B cell (primary cell): ENCODE data around the gene DNAH8. TPM values are rescaled to one million over a fixed set of nuclear protein-coding genes. Genes with fewer than 3 reads are reported as not detected.
A peak's percentile ranks its signal among the peaks of the same experiment; 100 is the strongest.

ENCODE experiments used
- ATAC-seq: fragments of 200-7000 bp; cut with Tn5 transposase; one replicate; pipeline ENCODE4 v1.10.0; 2021; ENCODE audit warnings: low read depth, mild to moderate bottlenecking, moderate number of reproducible peaks, moderate library complexity
- CTCF ChIA-PET: fragments of 350-600 bp; sonication (Branson Sonifier 250); formaldehyde crosslinking; loops from one replicate; lab custom pipeline; 2021; ENCODE audit warnings: antibody characterized with exemption, inconsistent platforms; lab: Charles Lee
- POLR2A ChIA-PET: fragments of 350-600 bp; sonication (Branson Sonifier 250); formaldehyde crosslinking; loops from one replicate; lab custom pipeline; 2021; ENCODE audit warnings: antibody characterized with exemption; lab: Charles Lee
- DNase-seq: peaks from one replicate; pipeline ENCODE4 v3.0.0; 2013
- H2AFZ ChIP-seq: 2 replicates; pipeline ENCODE4 v1.6.1; 2012; ENCODE audit warnings: mild to moderate bottlenecking, low read depth, low read length; ENCODE audit not compliant: insufficient read depth, poor library complexity, severe bottlenecking
- H3K27ac ChIP-seq, 2 donors: 1 replicate in 1 of 2; 2 replicates in 1 of 2; pipeline ENCODE4 v1.5.1; 2012 to 2013; ENCODE audit warnings: low read length in 2 of 2, mild to moderate bottlenecking in 2 of 2, moderate library complexity in 1 of 2
- H3K27me3 ChIP-seq, 4 experiments: fragments of 200-600 bp in 1 of 4; sonication (generic) in 1 of 4; replicated peaks in 1 of 4; 1 replicate in 2 of 4; 2 replicates in 2 of 4; pipeline versions ENCODE4 v1.6.1 to v1.7.0; 2013 to 2016; ENCODE audit warnings: low read length in 3 of 4, mild to moderate bottlenecking in 2 of 4, mixed read lengths in 1 of 4, moderate library complexity in 1 of 4; ENCODE audit not compliant: insufficient read depth in 4 of 4, control insufficient read depth in 3 of 4; ENCODE audit errors: control extremely low read depth in 1 of 4
- H3K36me3 ChIP-seq, 2 experiments: replicated peaks in 1 of 2; 1 replicate in 1 of 2; 2 replicates in 1 of 2; pipeline versions ENCODE4 v1.6.1 to v1.7.1; 2013; ENCODE audit warnings: low read length in 1 of 2; ENCODE audit not compliant: insufficient read depth in 2 of 2, control insufficient read depth in 1 of 2; ENCODE audit errors: control extremely low read depth in 1 of 2, extremely low read depth in 1 of 2
- H3K4me1 ChIP-seq, 2 donors: fragments of 200-600 bp in 1 of 2; sonication (generic) in 1 of 2; 1 replicate in 1 of 2; 2 replicates in 1 of 2; pipeline versions ENCODE4 v1.5.1 to v1.6.1; 2013 to 2017; ENCODE audit warnings: low read length in 2 of 2; ENCODE audit not compliant: control insufficient read depth in 2 of 2, insufficient read depth in 2 of 2
- H3K4me2 ChIP-seq: replicated peaks from 2 replicates; pipeline ENCODE3; 2012; ENCODE audit warnings: mild to moderate bottlenecking, low read depth, low read length; ENCODE audit not compliant: poor library complexity, severe bottlenecking
- H3K4me3 ChIP-seq, 5 experiments: fragments of 200-600 bp in 1 of 5; sonication (generic) in 1 of 5; 1 replicate in 3 of 5; 2 replicates in 2 of 5; pipeline versions ENCODE4 v1.5.1 to v1.7.0; 2011 to 2016; ENCODE audit warnings: low read length in 4 of 5, mild to moderate bottlenecking in 4 of 5, low read depth in 2 of 5, control low read depth in 1 of 5, moderate library complexity in 1 of 5; ENCODE audit not compliant: insufficient read depth in 1 of 5; ENCODE audit errors: control extremely low read depth in 1 of 5, extremely low read depth in 1 of 5
- H3K79me2 ChIP-seq: fragments of 200-600 bp; sonication (generic); one replicate; pipeline ENCODE4 v1.6.0; 2016; ENCODE audit warnings: low read length; ENCODE audit not compliant: control insufficient read depth, insufficient read depth
- H3K9ac ChIP-seq: fragments of 200-600 bp; sonication (generic); 2 replicates; pipeline ENCODE4 v1.6.1; 2017; ENCODE audit warnings: mild to moderate bottlenecking, low read length, moderate library complexity
- H3K9me3 ChIP-seq, 3 donors: one replicate each; pipeline versions ENCODE4 v1.6.1 to v1.7.1; 2013; ENCODE audit warnings: low read length in 2 of 3; ENCODE audit not compliant: control insufficient read depth in 2 of 3, insufficient read depth in 1 of 3; ENCODE audit errors: control extremely low read depth in 1 of 3
- H4K20me1 ChIP-seq: 2 replicates; pipeline ENCODE4 v1.6.0; 2012; ENCODE audit warnings: mild to moderate bottlenecking, low read length; ENCODE audit not compliant: insufficient read depth, control insufficient read depth, poor library complexity, severe bottlenecking
- H3K27ac Mint-ChIP-seq: one replicate; pipeline ENCODE4 v1.8.0; 2021; ENCODE audit warnings: mixed read lengths
- H3K27me3 Mint-ChIP-seq: one replicate; pipeline ENCODE4 v1.8.0; 2021; ENCODE audit warnings: mixed read lengths
- H3K4me1 Mint-ChIP-seq: one replicate; pipeline ENCODE4 v1.8.0; 2021; ENCODE audit warnings: mixed read lengths
- H3K4me3 Mint-ChIP-seq: one replicate; pipeline ENCODE4 v1.8.0; 2021; ENCODE audit warnings: mixed read lengths
- H3K9me3 Mint-ChIP-seq: one replicate; pipeline ENCODE4 v1.8.0; 2022; ENCODE audit warnings: mixed read lengths; ENCODE audit not compliant: insufficient read depth
- EZH2 ChIP-seq: IDR thresholded peaks from 2 replicates; pipeline ENCODE4 v1.6.1; 2012; ENCODE audit warnings: borderline replicate concordance, low read depth, mild to moderate bottlenecking, moderate library complexity, low read length; ENCODE audit not compliant: insufficient read depth, poor library complexity, severe bottlenecking
- WGBS: methylation state at CpG from one replicate; pipeline ENCODE4 v1.1.5; 2013; ENCODE audit warnings: missing lambda C conversion rate; ENCODE audit not compliant: insufficient coverage; 5-methylcytosine and 5-hydroxymethylcytosine counted together
- intact Hi-C: fragments of 100-400 bp; cut with micrococcal nuclease; formaldehyde crosslinking; loops from one replicate; pipeline ENCODE4 v1.10.0; 2022
- polyA plus RNA-seq: library from polyadenylated mRNA; depleted of rRNA; stranded (reverse); fragments of >200 nt; gene quantifications from 2 replicates; pipeline ENCODE4 v1.2.3, GENCODE V29; 2012
- total RNA-seq, 2 donors: library from RNA; stranded (reverse); fragments of 120-200 nt in 1 of 2; gene quantifications; 1 replicate in 1 of 2; 2 replicates in 1 of 2; pipeline versions ENCODE4 v1.2.3 to v1.2.4, GENCODE V29; 2013 to 2022
- TF ChIP-seq, protein P1 (sequence below): fragments of 200-600 bp; IDR thresholded peaks from one replicate; pipeline ENCODE4 v1.8.0; 2022; ENCODE audit warnings: antibody characterized with exemption, mild to moderate bottlenecking

Gene DNAH8
- total and polyA plus RNA-seq, 2 donors (not counting 1 experiment from before 2014, with no cell fraction given) = 0.69 to 1.1 TPM

DNA sequence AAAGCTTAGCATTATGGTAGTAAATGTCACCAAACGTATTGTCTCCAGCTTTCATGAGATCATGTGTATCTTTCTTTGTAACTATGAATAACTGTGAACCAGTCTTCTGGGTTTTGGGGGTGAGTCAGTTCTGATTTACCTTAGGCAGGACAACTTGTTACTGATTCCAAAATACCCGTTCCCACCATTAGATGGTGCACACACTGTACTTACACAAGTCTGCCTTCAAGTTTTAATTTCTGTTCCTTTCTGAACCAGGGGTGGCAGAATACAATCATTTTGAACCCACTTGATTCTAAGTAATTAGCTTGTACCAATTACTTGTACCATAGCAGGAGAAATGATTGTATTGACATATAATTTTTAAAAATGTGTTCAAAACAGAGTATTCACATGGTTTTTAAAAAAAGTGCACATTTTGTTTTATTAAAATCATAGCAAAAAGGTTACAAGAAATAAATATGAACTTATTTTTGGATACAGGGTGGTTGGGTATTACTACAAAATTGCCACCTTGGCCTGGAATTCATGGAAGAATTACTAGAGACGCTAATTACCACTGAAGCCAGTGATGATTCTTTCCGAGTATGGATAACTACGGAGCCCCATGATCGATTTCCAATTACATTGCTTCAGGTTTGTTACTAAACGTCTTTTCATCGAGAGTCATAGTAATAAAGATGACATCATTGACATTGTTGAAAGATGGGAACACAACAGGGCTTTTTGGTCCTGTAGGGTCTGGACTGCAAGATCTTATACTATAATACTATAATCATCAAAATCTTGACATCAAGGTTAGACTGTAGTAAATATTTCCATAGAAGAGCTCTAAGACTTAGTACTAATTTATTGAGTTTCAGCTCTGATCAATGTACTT is 258.3 kb downstream of the DNAH8 start:
- DNase-seq (peak; percentile 42), ATAC-seq (peak; percentile 41)
- no peaks in the 10 kb centered on the region for H3K79me2 ChIP-seq
- peaks cover 0 to under 1% (median 0%) of the 10 kb centered on the region in 4 experiments for H3K27me3 ChIP-seq
- no peaks in the 10 kb centered on the region for H3K4me1 ChIP-seq
- H3K36me3 ChIP-seq = no peaks in the 10 kb centered on the region
- Mint-ChIP-seq H3K27me3 (peaks cover 11% of the 10 kb centered on the region), H3K9me3 (no peaks in the 10 kb centered on the region), H3K4me3 (no peak overlapping the region), H3K27ac (no peak overlapping the region), H3K4me1 (no peaks in the 10 kb centered on the region)
- H3K9me3 ChIP-seq = no peaks in the 10 kb centered on the region
- H4K20me1 ChIP-seq = no peaks in the 10 kb centered on the region
- POLR2A ChIA-PET = no interaction called here
- H2AFZ ChIP-seq = no peak overlapping the region
- 100% methylated on average over 4 of the region's 8 CpGs for WGBS
- intact Hi-C loops = loop anchor here (1.0 kb wide), 1 partner anchor 330 kb away; no protein-coding TSS in a partner anchor
- CTCF ChIA-PET = interaction anchor here (1.1 to 1.5 kb wide), 3 partner anchors 329 to 336 kb away, joined by 4 to 10 read pairs (median 5); no protein-coding TSS in a partner anchor
- H3K4me2 ChIP-seq = no peak overlapping the region
- H3K4me3 ChIP-seq = no peak overlapping the region
- H3K27ac ChIP-seq = no peak overlapping the region
- H3K9ac ChIP-seq = no peak overlapping the region
- no peak for TF ChIP-seq EZH2
- TF ChIP-seq, protein P1, sequence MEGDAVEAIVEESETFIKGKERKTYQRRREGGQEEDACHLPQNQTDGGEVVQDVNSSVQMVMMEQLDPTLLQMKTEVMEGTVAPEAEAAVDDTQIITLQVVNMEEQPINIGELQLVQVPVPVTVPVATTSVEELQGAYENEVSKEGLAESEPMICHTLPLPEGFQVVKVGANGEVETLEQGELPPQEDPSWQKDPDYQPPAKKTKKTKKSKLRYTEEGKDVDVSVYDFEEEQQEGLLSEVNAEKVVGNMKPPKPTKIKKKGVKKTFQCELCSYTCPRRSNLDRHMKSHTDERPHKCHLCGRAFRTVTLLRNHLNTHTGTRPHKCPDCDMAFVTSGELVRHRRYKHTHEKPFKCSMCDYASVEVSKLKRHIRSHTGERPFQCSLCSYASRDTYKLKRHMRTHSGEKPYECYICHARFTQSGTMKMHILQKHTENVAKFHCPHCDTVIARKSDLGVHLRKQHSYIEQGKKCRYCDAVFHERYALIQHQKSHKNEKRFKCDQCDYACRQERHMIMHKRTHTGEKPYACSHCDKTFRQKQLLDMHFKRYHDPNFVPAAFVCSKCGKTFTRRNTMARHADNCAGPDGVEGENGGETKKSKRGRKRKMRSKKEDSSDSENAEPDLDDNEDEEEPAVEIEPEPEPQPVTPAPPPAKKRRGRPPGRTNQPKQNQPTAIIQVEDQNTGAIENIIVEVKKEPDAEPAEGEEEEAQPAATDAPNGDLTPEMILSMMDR = peak; percentile 58
